GM21526 (cell line): ENCODE data around the gene TOR1B.

ENCODE experiments used
- ATAC-seq: cut with Tn5 transposase; IDR thresholded peaks from one replicate; pipeline ENCODE4 v1.9.1; 2021; ENCODE audit warnings: moderate library complexity; ENCODE audit not compliant: unreplicated experiment, low FRiP score

Gene TOR1B

GRCh38 chr9:129812385-129812784 lies 9.4 kb downstream of the TOR1B start:
- no peak for ATAC-seq

GRCh38 chr9:129813661-129814060 lies 10.7 kb downstream of the TOR1B start:
- no peak for ATAC-seq

GRCh38 chr9:129814432-129815223 lies 11.6 kb downstream of the TOR1B start:
- no peak for ATAC-seq

GRCh38 chr9:129815278-129815677 lies 12.3 kb downstream of the TOR1B start:
- no peak for ATAC-seq

GRCh38 chr9:129816501-129817435 lies 13.8 kb downstream of the TOR1B start:
- no peak for ATAC-seq

- no peak for ATAC-seq
Observed at GRCh38 chr9:129822898-129823541, 20.0 kb downstream of the TOR1B start.

GRCh38 chr9:129823542-129823934 lies 20.6 kb downstream of the TOR1B start:
- no peak for ATAC-seq

- ATAC-seq = peak; percentile 62
Observed at GRCh38 chr9:129823935-129824601, 21.1 kb downstream of the TOR1B start, which contains the start of gene TOR1A. TOR1A (minus strand) TSS chr9:129824136; CDS start chr9:129824085, 51 bp downstream.

- no peak for ATAC-seq
Observed at GRCh38 chr9:129826344-129826743, 23.4 kb downstream of the TOR1B start.

- no peak for ATAC-seq
Observed at GRCh38 chr9:129826759-129827158, 23.8 kb downstream of the TOR1B start.

GRCh38 chr9:129828051-129828450 lies 25.1 kb downstream of the TOR1B start:
- no peak for ATAC-seq

GRCh38 chr9:129828969-129829368 lies 26.0 kb downstream of the TOR1B start:
- no peak for ATAC-seq

GRCh38 chr9:129832982-129833381 lies 30.0 kb downstream of the TOR1B start:
- ATAC-seq = no peak

GRCh38 chr9:129834489-129835127 lies 31.6 kb downstream of the TOR1B start:
- peak; percentile 10 for ATAC-seq

GRCh38 chr9:129835128-129835859 lies 32.3 kb downstream of the TOR1B start, which contains the start of the genes C9orf78 and USP20:
C9orf78 (minus strand) TSS chr9:129835275; CDS start chr9:129835221, 54 bp downstream.
USP20 (plus strand) TSS chr9:129835458; CDS start chr9:129852556, 17,098 bp downstream.
- peak; percentile 83 for ATAC-seq

- ATAC-seq = no peak
Observed at GRCh38 chr9:129835860-129836223, 32.9 kb downstream of the TOR1B start.

GRCh38 chr9:129836311-129837007 lies 33.5 kb downstream of the TOR1B start:
- no peak for ATAC-seq

- ATAC-seq = no peak
Observed at GRCh38 chr9:129838707-129839259, 35.8 kb downstream of the TOR1B start.
